Measurements from ENCODE around the gene TMEM237.

The TMEM237 gene

DNA sequence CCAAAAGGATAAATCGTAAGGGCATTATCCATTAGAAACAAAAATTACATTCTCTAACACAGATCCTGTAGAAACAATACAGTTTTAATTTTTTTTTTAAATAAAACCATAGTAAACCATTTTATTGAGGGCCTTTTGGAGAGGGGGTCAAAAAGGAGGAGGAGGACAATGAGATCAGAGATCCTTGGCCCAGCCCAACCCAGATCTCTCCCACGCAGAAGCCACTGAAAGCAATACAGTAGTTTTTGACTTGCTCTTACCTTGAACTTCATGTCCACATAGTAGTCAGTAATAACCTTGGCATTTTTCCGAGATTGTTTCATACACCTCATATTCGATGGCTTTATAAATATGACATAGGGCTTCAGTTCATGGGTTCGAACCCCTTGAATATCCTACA lies 4.1 kb upstream of the TMEM237 start:
- Histone ChIP-seq H3K9me3 (ENCODE audit: low read length) (no peaks in the 10 kb centered on the region), H3K9me2 (ENCODE audit: low read depth, low read length) (no peaks in the 10 kb centered on the region), H3K79me2 (ENCODE audit: insufficient read depth, low read length) (no peaks in the 10 kb centered on the region), H3K4me3 (ENCODE audit: low read depth, low read length, poor library complexity, severe bottlenecking) (no peak overlapping the region), H3K4me1 (ENCODE audit: insufficient read depth, low read length, severe bottlenecking) (peaks cover 6% of the 10 kb centered on the region), H2AFZ (ENCODE audit: low read length) (no peak overlapping the region), H3F3A (ENCODE audit: insufficient read depth, low read length) (no peaks in the 10 kb centered on the region), H4K20me1 (ENCODE audit: insufficient read depth, low read length) (no peaks in the 10 kb centered on the region), H3K9ac (ENCODE audit: low read length) (no peak overlapping the region), H3K27ac (ENCODE audit: low read depth, low read length, poor library complexity, severe bottlenecking) (no peak overlapping the region), H3K4me2 (ENCODE audit: low read length) (no peak overlapping the region), H3K27me3 (ENCODE audit: insufficient read depth, low read length) (no peaks in the 10 kb centered on the region), H3K36me3 (ENCODE audit: insufficient read depth, low read length) (no peaks in the 10 kb centered on the region)
- TF ChIP-seq, protein P1, sequence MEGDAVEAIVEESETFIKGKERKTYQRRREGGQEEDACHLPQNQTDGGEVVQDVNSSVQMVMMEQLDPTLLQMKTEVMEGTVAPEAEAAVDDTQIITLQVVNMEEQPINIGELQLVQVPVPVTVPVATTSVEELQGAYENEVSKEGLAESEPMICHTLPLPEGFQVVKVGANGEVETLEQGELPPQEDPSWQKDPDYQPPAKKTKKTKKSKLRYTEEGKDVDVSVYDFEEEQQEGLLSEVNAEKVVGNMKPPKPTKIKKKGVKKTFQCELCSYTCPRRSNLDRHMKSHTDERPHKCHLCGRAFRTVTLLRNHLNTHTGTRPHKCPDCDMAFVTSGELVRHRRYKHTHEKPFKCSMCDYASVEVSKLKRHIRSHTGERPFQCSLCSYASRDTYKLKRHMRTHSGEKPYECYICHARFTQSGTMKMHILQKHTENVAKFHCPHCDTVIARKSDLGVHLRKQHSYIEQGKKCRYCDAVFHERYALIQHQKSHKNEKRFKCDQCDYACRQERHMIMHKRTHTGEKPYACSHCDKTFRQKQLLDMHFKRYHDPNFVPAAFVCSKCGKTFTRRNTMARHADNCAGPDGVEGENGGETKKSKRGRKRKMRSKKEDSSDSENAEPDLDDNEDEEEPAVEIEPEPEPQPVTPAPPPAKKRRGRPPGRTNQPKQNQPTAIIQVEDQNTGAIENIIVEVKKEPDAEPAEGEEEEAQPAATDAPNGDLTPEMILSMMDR (IDR thresholded peaks at IDR 0.05; ENCODE audit: low read length): no peak
- TF ChIP-seq EZH2 (IDR thresholded peaks at IDR 0.05; ENCODE audit: borderline replicate concordance, low read length): no peak

DNA sequence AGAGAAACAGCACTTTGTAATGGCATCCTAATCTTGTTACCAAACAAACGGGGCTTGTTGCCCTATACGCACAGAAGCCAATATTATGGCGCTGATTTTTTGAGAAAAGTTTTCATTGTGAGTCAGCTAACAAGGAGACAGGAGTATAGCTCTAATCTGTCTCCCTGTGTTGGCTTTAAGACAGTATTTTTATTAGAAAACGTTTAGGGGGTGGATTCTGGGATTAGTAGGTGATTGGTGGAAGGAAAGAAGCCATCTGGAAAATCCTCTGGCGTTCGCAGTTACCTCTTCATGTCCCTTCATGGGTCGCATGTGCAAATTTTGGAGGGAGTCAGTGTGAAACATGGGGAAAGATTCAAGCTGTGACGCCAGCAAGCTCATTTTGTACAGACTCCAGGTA lies 698 bp upstream of the TMEM237 start:
- Histone ChIP-seq H3K36me3 (ENCODE audit: insufficient read depth, low read length) (no peaks in the 10 kb centered on the region), H2AFZ (ENCODE audit: low read length) (no peak overlapping the region), H3K9me3 (ENCODE audit: low read length) (no peaks in the 10 kb centered on the region), H3K27me3 (ENCODE audit: insufficient read depth, low read length) (no peaks in the 10 kb centered on the region), H3K4me3 (ENCODE audit: low read depth, low read length, poor library complexity, severe bottlenecking) (no peak overlapping the region), H3K4me1 (ENCODE audit: insufficient read depth, low read length, severe bottlenecking) (peaks cover 14% of the 10 kb centered on the region), H3K79me2 (ENCODE audit: insufficient read depth, low read length) (no peaks in the 10 kb centered on the region), H4K20me1 (ENCODE audit: insufficient read depth, low read length) (no peaks in the 10 kb centered on the region), H3F3A (ENCODE audit: insufficient read depth, low read length) (no peaks in the 10 kb centered on the region), H3K9me2 (ENCODE audit: low read depth, low read length) (no peaks in the 10 kb centered on the region), H3K27ac (ENCODE audit: low read depth, low read length, poor library complexity, severe bottlenecking) (no peak overlapping the region), H3K4me2 (ENCODE audit: low read length) (peak overlapping the region; percentile 64; the same call in 1 of the 2 replicates), H3K9ac (ENCODE audit: low read length) (no peak overlapping the region)
- TF ChIP-seq, protein P1 (IDR thresholded peaks at IDR 0.05; ENCODE audit: low read length): no peak
- no peak for TF ChIP-seq EZH2 (IDR thresholded peaks at IDR 0.05; ENCODE audit: borderline replicate concordance, low read length)

DNA sequence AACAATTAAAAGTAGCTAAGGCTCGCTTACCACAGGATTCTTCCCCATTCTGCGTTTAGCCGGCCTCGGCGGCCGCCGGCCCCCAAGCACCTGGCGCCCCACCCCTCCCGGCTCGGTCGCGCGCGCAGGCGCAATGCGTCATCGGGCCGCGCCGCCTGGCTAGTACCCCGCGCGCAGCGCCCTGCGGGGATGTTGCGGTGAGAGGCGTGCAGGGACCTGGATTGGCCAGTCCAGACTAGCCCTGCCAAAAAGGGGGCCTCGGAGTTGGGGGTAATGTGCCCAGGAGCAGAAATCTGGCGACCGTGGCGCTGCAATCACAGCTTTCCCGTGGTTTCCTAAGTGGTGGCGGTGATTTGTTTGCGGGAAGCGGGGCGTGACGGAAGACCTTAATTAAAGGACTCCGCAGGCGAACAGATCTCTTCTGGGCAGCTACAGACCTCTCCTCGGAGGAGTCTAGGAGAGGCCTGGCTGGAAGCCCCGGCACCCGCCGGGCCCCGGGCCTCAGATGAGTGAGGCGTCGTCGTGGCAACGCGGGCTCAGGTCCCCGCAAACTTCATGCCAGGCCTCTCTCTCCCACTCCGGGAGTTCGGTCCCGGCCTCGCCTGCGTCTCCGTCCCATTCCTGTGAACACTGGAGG lies 606 bp downstream of the TMEM237 start:
- TF ChIP-seq EZH2 (IDR thresholded peaks at IDR 0.05; ENCODE audit: borderline replicate concordance, low read length): no peak
- Histone ChIP-seq H3K4me3 (ENCODE audit: low read depth, low read length, poor library complexity, severe bottlenecking) (peak overlapping the region; percentile 73), H3K27ac (ENCODE audit: low read depth, low read length, poor library complexity, severe bottlenecking) (no peak overlapping the region), H4K20me1 (ENCODE audit: insufficient read depth, low read length) (no peaks in the 10 kb centered on the region), H3K4me1 (ENCODE audit: insufficient read depth, low read length, severe bottlenecking) (peaks cover 14% of the 10 kb centered on the region), H3K36me3 (ENCODE audit: insufficient read depth, low read length) (no peaks in the 10 kb centered on the region), H3F3A (ENCODE audit: insufficient read depth, low read length) (no peaks in the 10 kb centered on the region), H3K9ac (ENCODE audit: low read length) (peak overlapping the region; percentile 46), H3K4me2 (ENCODE audit: low read length) (peak overlapping the region; percentile 64), H3K9me3 (ENCODE audit: low read length) (no peaks in the 10 kb centered on the region), H2AFZ (ENCODE audit: low read length) (peak overlapping the region; percentile 43), H3K79me2 (ENCODE audit: insufficient read depth, low read length) (no peaks in the 10 kb centered on the region), H3K27me3 (ENCODE audit: insufficient read depth, low read length) (no peaks in the 10 kb centered on the region), H3K9me2 (ENCODE audit: low read depth, low read length) (no peaks in the 10 kb centered on the region)

DNA sequence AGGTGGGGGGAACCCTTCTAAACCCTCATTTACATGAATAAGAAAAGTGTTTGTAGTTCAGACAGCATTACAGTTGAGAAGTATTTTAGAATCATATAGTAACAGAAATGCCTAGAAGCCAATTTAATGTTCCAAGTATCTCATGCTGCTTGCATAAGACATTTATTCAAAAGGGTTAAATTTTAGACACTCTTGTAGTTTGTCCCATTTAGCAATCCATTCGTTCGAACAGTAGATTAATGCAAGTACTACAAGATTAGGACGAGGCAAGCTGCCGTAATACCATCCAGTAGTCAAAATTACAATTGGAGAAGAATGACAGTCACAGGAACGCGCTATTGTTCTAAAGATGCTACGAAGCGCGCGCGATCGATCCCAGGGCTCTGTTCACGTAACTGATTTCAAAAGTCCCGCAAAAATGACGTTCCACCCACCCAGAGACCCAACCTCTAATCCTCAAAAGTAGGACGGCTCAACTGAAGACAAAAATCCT lies 1.2 kb downstream of the TMEM237 start:
- H3K9me3 ChIP-seq (ENCODE audit: low read length): no peaks in the 10 kb centered on the region
- TF ChIP-seq, protein P1 (IDR thresholded peaks at IDR 0.05; ENCODE audit: low read length): no peak
- no peak for TF ChIP-seq EZH2 (IDR thresholded peaks at IDR 0.05; ENCODE audit: borderline replicate concordance, low read length)
- H3K4me2 ChIP-seq (ENCODE audit: low read length): peak overlapping the region; percentile 64
- no peak overlapping the region for H3K27ac ChIP-seq (ENCODE audit: low read depth, low read length, poor library complexity, severe bottlenecking)
- no peaks in the 10 kb centered on the region for H3F3A ChIP-seq (ENCODE audit: insufficient read depth, low read length)
- H4K20me1 ChIP-seq (ENCODE audit: insufficient read depth, low read length): no peaks in the 10 kb centered on the region
- peaks cover 14% of the 10 kb centered on the region for H3K4me1 ChIP-seq (ENCODE audit: insufficient read depth, low read length, severe bottlenecking)
- H3K36me3 ChIP-seq (ENCODE audit: insufficient read depth, low read length): no peaks in the 10 kb centered on the region
- no peaks in the 10 kb centered on the region for H3K27me3 ChIP-seq (ENCODE audit: insufficient read depth, low read length)
- H3K79me2 ChIP-seq (ENCODE audit: insufficient read depth, low read length): no peaks in the 10 kb centered on the region
- H3K9ac ChIP-seq (ENCODE audit: low read length): peak overlapping the region; percentile 46
- peak overlapping the region; percentile 11; the same call in 1 of the 2 replicates for H2AFZ ChIP-seq (ENCODE audit: low read length)
- H3K4me3 ChIP-seq (ENCODE audit: low read depth, low read length, poor library complexity, severe bottlenecking): peak overlapping the region; percentile 73
- no peaks in the 10 kb centered on the region for H3K9me2 ChIP-seq (ENCODE audit: low read depth, low read length)

Data from OCI-LY1 (cell line).